ENCODE measurements around the gene SMG6.

DNA sequence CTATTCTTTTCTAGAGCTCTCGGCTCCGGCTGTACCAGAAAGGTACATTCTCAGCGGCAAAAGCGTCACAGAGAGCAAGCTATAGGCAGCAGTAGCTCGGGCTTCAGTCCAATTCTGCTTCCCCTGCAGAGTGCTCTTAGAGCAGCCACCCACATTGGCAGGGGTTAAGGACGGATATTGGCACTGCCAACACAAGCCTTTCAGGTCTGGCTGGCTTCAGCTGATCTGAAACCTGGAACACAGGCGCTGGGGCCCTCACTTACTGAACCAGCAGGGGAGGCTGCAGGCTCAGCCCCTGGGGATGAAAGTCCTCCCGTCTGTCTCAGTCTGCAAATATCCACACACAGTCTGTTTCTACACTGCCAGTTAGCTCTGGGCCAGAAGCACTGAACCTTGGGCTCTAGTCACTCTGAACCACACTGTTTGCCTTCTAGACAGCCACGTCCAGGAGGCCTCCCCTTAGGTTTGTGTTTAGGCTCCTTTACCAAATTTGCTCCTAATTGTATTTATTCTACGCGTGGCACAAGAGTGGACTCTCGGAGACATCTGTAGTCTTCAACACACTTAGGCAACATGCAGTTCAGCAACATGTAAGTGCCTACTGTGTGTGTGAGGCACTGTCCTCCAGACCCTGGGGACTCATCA lies 208.6 kb downstream of the SMG6 start:
- TF ChIP-seq, protein P1, sequence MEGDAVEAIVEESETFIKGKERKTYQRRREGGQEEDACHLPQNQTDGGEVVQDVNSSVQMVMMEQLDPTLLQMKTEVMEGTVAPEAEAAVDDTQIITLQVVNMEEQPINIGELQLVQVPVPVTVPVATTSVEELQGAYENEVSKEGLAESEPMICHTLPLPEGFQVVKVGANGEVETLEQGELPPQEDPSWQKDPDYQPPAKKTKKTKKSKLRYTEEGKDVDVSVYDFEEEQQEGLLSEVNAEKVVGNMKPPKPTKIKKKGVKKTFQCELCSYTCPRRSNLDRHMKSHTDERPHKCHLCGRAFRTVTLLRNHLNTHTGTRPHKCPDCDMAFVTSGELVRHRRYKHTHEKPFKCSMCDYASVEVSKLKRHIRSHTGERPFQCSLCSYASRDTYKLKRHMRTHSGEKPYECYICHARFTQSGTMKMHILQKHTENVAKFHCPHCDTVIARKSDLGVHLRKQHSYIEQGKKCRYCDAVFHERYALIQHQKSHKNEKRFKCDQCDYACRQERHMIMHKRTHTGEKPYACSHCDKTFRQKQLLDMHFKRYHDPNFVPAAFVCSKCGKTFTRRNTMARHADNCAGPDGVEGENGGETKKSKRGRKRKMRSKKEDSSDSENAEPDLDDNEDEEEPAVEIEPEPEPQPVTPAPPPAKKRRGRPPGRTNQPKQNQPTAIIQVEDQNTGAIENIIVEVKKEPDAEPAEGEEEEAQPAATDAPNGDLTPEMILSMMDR (IDR thresholded peaks at IDR 0.05) = peak in 5 of 7 experiments; percentile 57 to 91 (median 67)
- TF ChIP-seq POLR2A (IDR thresholded peaks at IDR 0.05) (no peak), EP300 (IDR thresholded peaks at IDR 0.05) (no peak)
